ENCODE measurements around the gene SLC5A8.

The SLC5A8 gene, protein sequence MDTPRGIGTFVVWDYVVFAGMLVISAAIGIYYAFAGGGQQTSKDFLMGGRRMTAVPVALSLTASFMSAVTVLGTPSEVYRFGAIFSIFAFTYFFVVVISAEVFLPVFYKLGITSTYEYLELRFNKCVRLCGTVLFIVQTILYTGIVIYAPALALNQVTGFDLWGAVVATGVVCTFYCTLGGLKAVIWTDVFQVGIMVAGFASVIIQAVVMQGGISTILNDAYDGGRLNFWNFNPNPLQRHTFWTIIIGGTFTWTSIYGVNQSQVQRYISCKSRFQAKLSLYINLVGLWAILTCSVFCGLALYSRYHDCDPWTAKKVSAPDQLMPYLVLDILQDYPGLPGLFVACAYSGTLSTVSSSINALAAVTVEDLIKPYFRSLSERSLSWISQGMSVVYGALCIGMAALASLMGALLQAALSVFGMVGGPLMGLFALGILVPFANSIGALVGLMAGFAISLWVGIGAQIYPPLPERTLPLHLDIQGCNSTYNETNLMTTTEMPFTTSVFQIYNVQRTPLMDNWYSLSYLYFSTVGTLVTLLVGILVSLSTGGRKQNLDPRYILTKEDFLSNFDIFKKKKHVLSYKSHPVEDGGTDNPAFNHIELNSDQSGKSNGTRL

DNA sequence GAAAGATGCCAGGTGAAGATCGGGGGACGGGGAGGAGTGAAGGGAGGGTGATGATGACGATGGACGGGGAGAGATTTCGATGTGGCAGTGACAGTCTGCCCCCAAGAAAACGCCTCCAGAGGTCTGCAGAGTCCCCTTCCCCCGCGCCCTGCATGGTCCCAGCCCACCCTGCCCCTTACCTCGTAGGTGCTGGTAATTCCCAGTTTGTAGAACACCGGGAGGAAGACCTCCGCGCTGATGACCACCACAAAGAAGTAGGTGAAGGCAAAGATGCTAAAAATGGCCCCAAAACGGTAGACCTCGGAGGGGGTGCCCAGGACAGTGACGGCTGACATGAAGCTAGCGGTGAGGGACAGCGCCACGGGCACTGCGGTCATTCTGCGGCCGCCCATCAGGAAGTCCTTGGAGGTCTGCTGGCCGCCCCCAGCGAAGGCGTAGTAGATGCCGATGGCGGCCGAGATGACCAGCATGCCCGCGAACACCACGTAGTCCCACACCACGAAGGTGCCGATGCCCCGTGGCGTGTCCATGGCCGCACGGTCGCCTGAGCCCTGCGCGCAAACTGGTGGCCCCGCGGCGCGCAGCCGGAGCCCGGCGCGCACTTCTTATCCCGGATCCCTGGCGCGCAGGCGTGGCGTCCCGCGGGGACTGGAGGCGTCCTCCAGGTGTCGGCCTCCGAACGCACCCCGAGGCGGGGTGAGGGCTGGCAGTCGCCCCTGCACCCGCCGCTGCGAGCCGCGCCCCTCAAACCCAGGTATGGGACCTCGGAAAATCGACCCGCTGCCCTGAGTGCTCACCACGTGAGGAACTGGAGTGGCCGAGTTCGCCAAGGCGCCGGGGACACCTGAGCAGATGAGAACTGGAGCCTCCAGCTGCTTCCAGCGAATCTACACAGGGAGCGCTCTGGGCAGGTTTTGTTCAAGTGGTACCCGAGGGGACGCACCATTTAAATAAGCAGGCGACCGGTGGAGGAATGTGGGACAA, at the start of gene SLC5A8:
Gene SLC5A8, minus strand, starts transcription at position 920 of the 984 bp plus-strand sequence. Its CDS starts 390 bp downstream, at position 530.
- no peak within 1 kb of the TSS for H3K27ac ChIP-seq
- TF ChIP-seq, protein P1, sequence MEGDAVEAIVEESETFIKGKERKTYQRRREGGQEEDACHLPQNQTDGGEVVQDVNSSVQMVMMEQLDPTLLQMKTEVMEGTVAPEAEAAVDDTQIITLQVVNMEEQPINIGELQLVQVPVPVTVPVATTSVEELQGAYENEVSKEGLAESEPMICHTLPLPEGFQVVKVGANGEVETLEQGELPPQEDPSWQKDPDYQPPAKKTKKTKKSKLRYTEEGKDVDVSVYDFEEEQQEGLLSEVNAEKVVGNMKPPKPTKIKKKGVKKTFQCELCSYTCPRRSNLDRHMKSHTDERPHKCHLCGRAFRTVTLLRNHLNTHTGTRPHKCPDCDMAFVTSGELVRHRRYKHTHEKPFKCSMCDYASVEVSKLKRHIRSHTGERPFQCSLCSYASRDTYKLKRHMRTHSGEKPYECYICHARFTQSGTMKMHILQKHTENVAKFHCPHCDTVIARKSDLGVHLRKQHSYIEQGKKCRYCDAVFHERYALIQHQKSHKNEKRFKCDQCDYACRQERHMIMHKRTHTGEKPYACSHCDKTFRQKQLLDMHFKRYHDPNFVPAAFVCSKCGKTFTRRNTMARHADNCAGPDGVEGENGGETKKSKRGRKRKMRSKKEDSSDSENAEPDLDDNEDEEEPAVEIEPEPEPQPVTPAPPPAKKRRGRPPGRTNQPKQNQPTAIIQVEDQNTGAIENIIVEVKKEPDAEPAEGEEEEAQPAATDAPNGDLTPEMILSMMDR (conservative IDR thresholded peaks at IDR 0.05): 0 out of 2 replicates have a peak, but pooled peaks have one; percentile 7

DNA sequence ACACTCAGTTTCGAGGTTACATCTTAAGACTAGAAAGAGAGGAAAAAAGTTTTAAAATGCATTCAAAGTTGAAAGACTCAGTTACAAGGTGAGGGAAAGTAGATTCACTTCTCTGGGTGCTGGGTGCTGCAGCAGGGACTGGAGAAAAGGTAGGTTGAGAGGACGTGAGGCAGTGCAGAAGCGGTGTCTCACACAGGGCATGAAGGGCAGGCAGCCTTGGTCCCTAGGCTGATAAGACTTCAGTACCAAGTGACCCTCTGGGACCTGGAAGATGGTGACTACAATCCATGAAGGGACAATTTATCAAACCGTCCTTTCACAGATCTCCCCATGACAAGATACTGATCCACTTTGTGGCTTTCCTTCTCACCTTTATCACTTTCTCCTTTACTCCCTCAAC, 47.3 kb upstream of the SLC5A8 start:
- no peak overlapping the region for H3K27ac ChIP-seq
- TF ChIP-seq, protein P1 (conservative IDR thresholded peaks at IDR 0.05): no peak

DNA sequence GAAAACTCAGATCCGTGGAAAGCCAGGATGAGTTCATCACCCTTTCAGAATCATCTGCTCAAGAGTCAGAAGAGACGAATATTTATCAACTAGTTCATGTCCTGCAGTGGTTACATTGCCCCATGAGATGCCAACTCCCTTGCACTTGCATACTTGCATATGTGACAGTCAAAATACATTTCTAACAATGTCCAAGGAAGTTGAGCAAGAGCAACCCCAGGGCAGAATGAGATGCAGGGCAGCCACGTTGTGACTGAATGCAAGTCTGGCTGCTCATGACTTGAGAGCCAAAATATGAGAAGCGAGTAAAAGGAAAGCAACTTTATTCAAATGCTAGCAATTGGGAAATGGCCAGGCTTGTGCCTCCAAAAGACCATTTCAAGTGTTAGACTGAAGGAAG, 46.2 kb upstream of the SLC5A8 start:
- TF ChIP-seq, protein P1 (conservative IDR thresholded peaks at IDR 0.05): no peak
- no peak overlapping the region for H3K27ac ChIP-seq

DNA sequence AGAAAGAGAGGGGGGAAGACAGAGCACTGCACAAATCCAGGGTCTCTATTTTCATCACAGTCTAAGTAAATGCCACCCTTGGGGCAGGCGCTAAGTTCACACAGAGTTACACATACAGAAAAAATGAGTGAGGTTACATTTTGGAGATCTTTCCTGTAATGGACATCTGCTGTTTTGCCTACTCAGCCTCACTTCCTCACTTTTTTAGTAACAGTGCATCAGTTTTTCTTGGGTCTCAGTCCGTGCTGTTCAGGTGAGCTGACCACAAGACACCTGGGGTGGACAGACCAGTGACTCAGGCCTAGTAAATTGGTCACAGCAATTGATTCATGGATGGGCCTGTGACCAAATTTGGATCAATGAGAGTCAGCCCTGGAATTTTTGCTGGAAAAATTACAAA, 33.6 kb upstream of the SLC5A8 start:
- TF ChIP-seq, protein P1 (conservative IDR thresholded peaks at IDR 0.05): no peak
- no peak overlapping the region for H3K27ac ChIP-seq

DNA sequence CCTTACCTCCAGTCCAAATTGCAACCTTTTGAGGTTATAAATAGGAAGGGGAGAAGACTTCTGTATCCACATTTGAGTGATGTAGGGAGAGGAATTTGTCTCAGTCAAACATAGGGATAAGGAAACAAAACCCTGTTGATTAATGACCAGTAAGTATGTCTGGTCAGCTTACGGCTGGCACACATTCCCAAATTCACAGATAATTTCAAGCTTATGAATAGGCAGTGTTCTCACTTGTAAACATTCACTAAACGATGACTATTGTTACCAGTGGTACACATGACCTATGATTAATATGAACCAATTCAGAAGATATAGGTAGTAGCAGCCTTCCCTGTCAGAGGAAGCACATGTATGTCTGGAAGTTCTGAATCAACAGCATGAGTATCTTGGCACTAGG, 33.0 kb upstream of the SLC5A8 start:
- TF ChIP-seq, protein P1 (conservative IDR thresholded peaks at IDR 0.05): no peak
- no peak overlapping the region for H3K27ac ChIP-seq

DNA sequence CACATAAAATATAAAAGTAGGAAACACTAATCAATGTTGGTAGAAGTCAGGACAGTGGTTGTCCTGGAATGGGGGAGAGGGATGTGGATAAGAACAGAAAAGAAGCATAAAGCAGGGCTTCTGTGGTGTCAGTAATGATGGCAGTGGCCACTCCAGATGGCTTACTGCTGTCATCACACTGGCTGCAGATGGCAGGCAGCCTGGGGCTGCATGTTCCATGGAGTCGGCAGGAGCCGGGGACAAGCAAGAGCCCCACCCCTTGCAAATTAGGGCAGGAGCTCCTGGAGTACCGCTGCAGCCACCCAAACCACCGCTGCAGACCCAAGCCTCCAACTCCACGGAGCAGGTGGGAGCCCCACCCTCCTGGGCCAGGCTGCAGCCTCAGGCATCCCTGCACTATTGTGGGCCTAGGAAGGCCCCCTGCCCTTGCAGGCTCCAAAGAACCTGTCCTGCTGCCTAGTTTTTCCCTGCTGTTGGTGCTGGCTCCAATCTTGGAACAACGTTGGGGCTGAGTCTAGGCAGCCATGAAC, 28.8 kb upstream of the SLC5A8 start:
- TF ChIP-seq, protein P1 (conservative IDR thresholded peaks at IDR 0.05): no peak
- H3K27ac ChIP-seq: no peak overlapping the region
